Measurements from ENCODE around the gene DYSF. TPM values are rescaled to one million over a fixed set of nuclear protein-coding genes. Genes with fewer than 3 reads are reported as not detected.

DYSF gene
- total RNA-seq, 1 donor from 2014 or later: 12.8 TPM

- DNase-seq (ENCODE audit: low spot score): no peak
Observed at GRCh38 chr2:71456617-71457016, 3.3 kb downstream of the DYSF start.

DNA sequence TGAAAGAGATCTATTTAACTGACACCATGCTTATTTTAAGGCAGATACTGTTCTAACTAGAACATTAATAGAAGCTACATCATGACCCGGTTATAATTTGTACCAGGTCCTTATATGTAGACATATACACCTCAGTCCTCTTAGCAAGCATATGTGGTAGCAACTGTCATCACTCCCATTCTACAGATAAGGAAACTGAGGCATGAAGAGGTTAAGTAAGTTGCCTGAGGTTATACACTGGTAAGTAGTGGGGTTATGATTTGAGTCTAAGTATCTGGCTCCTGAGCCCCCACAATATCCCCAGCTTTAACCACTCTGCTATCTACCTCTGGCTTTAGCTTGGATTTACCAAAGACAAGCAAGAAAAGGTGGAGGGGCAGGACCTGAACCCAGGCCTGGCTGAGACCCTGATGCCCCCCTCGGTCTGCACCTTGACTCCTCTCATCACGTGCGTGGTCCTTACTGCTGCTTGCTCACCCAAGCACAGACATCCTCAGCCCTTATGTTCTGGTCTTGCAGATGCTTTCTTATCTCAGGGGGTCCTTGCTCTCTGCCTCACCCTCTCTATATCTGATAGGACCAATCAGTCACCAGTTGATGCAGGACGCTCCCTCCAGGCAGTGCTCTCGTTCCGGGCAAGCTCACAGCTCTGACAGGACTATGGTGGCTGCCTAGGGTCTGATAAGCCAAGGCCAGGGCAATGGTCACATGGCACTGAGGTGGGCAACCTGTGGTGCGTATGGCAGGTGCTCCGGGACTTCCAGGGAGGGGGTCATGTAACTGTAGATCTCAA lies 4.0 kb downstream of the DYSF start:
- DNase-seq (ENCODE audit: low spot score): peak; percentile 3

DNA sequence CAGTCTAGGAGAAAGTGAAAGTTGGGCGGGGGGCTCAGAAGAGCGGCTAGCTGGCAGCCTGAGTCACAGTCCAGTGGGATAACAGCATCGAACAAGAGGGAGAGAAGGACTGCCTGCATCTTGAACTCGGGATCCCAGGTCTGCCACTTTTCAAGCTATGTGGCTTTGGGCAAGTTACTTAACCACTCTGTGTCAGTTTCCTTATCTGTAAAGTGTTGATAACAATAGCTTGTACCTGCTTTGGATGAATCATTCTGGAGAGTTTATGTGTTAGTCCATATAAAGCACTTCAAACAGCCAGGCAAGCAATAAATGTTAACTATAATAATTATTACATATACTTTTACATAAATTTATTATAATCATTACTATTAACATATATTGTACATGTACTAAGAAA lies 4.6 kb downstream of the DYSF start:
- DNase-seq (ENCODE audit: low spot score): no peak

DNA sequence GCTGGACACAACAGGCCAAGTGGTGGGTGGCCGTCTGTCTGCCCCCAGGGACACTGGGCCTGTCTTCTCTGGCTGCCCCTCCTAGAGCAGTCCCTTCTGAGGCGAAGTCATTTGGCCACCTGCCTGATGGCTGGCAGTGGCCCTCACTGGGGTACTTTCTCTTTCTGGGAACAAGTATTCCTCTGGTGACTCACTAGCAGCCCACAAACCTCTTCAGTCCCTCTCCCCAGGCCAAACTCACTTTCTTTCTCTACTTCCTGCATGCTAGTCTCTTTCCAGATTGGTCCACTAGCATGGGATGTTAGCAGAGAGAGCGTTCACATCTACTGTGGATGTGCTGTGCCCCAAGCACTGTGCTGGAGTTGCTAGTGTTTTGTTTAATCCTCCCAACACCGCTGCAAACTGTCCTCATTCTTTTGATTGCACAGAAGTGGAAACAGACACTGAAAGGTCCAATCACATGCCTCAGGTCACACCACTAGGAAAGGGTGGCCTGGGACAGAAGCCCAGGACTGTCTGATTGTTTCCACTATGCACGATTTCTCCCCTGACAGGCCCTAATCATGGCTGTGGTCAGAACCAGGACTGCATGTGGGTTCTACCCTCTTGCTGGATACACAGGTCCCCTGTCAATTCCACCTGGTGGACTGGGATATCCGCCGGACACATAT lies 5.2 kb downstream of the DYSF start:
- no peak for DNase-seq (ENCODE audit: low spot score)

- DNase-seq (ENCODE audit: low spot score): no peak
Observed at GRCh38 chr2:71459084-71459431, 5.7 kb downstream of the DYSF start.

DNA sequence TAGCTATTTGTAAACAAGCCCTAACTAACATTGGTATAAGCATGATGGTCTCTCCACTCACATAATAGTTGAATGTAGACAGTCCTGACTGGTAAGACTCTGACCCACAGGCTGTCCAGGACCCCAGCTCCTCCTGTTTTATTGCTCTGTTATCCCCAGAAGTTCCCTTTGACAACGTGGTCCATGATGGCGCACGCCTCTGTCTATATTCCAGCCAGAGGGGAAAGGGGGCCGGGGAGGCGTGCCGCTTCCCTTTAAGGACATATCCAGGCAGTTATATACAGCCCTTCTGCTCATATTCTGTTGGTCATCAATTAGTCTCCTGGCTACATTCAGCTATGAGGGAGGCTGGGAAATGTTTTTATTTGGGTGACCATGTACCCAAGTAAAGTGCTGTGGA lies 6.7 kb downstream of the DYSF start:
- no peak for DNase-seq (ENCODE audit: low spot score)

DNA sequence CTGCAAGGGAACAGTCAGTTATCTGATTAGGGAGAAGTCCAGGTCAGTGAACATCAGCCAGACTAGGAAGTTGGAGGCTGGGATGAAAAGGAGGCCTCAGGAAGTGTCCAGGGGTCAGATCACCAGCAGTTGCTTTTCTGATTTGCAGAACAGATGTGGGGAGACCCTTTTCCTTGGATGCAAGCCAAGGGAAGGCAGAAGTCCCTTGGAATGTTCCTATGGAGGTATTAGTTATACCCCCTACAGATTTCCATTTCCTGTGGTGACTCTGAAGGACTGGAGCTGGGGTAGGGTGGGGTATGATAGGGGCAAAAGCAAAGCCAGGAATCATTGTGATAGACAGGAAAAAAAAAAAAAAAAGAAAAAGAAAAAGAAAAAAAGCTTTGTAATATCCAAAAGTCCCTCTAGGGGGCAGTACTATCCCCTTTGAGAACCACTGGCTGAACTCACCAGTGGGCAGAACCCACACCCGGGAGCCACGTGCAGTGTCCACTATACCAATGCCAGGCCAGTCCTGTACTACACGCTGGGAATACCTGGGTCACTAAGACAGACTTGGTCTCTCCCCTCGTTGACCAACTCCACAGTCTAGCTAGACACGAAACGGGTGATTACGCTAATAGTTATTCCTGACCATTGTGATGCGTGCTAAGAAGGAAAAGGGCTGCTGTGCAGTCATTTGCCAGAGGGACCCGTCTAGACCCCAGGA lies 7.4 kb downstream of the DYSF start:
- no peak for DNase-seq (ENCODE audit: low spot score)

- DNase-seq (ENCODE audit: low spot score): no peak
Observed at GRCh38 chr2:71461304-71461671, 7.9 kb downstream of the DYSF start.

- no peak for DNase-seq (ENCODE audit: low spot score)
Observed at GRCh38 chr2:71462056-71462605, 8.8 kb downstream of the DYSF start.

DNA sequence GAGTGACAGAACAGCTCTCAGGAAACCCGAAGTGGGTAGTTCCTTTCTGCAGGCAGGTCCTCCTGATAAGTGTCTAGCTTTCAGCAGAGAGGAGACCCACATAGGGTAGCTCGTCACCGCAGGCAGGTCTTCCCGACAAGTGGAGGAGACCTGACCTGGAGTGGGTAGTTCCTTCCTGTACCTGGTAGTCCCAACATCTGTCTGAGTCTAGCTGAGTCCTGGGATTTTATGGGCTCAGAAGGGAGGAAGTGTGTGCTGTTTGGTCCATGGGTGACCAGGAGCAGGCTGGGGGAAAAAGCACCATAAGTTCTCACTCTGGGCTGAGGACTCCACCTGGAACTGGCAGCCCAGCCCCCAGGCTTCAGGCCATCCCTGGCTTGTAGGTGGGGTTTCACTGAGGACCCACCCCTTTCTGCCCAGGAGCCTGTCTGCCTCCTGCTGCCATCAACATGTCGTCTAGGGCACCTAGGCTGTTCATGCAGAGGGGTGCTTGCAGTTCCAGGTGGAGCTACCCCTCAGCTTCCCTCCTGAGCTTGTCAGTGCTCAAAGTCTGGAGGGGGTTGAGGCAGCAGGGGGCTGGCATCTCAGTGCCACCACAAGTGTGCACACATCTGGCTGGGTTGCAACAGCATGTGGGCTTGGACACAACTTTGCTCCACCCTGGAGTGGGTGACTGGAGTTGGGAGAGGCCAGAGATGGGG lies 9.4 kb downstream of the DYSF start:
- DNase-seq (ENCODE audit: low spot score): no peak

- no peak for DNase-seq (ENCODE audit: low spot score)
Observed at GRCh38 chr2:71463342-71463654, 9.9 kb downstream of the DYSF start.

DNA sequence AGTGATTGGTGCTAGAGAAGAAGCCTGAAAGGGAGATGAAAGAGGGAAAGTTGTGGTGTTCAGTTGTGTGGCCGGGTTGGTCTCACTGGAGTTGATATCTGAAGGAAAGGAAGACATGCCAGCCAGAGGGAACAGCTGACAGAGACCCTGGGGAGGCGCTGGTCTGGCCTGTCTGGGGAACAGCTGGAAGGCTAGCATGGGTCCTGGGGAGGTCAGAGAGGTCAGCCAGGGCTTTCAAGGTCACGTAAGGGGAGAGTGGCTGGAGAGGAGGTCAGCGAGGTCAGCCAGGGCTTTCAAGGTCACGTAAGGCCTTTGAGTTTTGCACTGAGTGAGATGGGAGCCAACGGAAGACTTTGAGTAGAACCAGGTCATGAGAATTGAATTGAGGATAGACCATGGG lies 11.0 kb downstream of the DYSF start:
- no peak for DNase-seq (ENCODE audit: low spot score)

GRCh38 chr2:71465356-71465755 lies 12.0 kb downstream of the DYSF start:
- no peak for DNase-seq (ENCODE audit: low spot score)

DNA sequence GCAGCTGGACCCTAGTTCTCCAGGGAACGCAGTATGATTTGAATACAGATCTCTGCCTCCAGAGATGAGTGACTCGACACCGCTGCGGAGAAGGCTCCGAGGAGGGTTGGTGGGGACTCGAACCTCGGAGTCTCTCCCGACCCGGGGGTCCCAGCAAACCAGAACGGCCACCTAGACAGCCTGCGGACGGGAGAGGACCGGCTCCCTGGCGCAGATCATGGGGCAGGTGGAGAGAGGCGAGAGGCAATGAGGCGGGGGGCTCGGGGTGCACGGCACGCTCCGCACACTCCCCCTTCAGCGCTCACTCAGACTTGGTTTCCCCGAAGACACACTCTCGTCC lies 12.6 kb downstream of the DYSF start:
- no peak for DNase-seq (ENCODE audit: low spot score)

DNA sequence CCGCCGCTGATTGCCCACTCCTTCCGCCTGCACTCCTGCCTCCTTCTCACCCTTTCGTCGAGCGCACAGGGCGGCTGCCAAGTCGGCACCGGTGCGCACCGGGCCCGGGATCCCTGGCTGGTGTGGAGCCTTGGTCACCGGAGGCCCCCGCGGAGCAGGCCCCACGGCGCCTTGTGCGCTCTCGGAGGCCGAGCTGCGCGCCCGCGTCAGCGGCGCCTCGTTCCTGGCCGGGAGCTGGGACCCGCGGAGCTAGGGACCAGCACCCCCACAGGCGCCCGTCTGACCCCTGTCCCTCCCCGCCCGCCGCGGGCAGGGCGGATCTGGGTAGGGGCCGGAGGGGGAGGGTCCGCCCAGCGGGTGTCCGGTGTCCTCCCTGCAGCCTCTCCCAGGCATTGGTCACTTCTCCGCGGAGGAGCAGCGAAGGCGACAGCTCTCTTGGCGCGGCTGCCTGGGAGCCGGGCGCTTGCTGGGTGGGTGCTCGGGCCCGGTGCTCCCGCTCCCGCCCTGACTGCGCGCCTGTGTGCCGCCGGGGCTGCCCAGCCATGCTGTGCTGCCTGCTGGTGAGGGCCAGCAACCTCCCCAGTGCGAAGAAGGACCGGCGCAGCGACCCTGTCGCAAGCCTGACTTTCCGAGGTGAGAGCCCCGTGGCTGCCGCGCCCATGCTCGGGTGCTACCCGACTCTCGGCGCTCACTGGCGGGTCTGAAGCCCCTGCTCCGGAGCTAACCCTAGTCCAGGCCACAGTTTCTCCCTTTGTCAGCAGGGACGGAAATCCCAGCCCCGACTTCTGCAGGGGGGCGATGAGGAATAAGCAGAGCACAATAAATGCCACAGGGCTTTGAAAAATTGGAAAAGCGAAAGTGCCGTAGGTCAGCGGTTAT lies 13.2 kb downstream of the DYSF start:
- DNase-seq (ENCODE audit: low spot score): no peak

GRCh38 chr2:71467180-71467815 lies 13.9 kb downstream of the DYSF start:
- DNase-seq (ENCODE audit: low spot score): no peak

DNA sequence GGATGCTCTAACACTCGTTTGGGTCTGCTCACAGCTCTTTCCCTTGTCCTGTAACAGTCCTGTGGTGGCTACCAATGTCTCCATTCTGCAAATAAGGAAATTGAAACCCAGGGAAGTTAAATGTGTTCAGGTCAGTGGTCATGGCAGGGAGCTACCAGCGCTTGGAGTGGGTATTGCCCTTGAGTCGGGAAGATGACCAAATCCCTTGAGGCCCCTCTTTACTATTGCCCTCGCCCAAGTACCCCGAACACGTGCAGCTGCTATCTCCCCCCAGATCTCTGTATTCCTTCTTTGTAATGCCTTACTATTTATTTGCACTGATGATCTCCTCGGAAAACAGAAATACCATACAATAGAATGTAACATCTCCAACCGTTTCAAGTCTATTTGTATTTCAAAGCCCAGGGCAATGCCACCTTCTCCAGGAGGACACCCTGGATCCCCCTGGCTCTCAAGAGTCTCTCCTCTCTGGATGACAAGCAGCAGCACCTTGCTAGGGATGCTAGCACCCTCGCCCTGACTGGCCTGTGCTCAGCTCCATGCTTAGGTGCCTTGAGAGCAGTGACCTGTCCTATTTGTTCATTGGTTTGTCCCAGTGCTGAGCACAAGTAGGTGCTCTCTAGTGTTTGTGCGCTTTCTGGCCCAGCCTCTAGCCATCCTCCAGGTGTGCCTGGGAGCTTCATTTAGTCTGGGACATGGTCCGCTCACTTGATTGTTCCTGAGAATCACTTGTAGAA lies 15.1 kb downstream of the DYSF start:
- no peak for DNase-seq (ENCODE audit: low spot score)

DNA sequence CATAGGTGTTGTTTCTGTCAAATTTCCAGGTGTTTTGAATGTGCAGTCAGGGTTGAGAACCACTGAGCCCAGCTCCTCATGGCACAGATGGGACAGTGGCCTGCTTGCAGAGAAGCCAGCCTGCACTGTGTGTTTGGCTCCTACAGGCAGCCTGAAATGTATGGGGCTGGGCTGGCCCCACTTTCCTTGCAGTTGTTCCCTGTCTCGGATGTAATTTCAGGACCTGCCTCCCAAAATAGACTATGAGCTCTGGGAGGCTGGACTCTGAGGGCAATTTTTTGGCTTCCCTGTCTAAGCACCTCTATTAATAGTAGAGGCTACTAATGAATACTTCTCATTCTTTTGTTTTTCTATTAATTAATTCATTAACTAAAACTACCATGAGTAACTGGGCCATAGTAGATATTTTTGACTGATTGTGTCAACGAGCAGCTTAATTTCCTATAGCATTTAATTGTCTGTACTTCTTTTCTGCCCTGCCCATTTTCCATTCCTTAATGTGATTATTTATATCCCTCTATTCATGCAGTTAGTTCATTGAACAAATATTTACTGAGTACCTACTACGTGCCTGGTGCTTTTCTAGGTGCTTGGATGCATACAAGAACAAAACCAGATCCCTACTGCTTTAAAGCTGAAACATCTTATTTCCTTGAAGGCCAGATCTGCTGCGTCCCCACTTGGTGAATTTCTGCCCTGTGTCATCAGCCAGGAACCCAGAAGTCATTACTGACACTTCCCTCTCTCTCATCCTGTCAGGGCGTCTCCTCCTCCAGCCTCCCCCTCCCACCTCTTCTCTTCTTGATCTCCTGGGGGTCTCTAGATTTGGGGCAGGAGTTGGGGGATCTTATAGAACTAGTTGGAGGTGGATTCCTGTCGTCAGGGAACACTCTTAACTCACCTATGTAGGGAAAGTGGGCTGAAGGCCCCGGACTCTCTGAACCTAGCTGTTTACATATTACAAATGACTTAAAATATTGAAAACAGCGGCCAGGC lies 16.3 kb downstream of the DYSF start:
- no peak for DNase-seq (ENCODE audit: low spot score)

GRCh38 chr2:71471276-71471675 lies 17.9 kb downstream of the DYSF start:
- DNase-seq (ENCODE audit: low spot score): no peak
